NB4 (cell line): ENCODE measurements around the gene PNPT1.

Experiments
- CTCF ChIP-seq: IDR thresholded peaks from one replicate; pipeline ENCODE4 v1.5.1; 2012; ENCODE audit warnings: low read depth, low read length
- MYC ChIP-seq: IDR thresholded peaks from 2 replicates; pipeline ENCODE4 v1.6.1; 2011; ENCODE audit warnings: low read depth, low read length
- POLR2A ChIP-seq: IDR thresholded peaks from 2 replicates; pipeline ENCODE4 v1.6.1; 2011; ENCODE audit warnings: mild to moderate bottlenecking; ENCODE audit not compliant: insufficient read length; ENCODE audit errors: extremely low read depth

GRCh38 chr2:55733335-55733734, 39.7 kb upstream of the PNPT1 start:
- TF ChIP-seq CTCF (no peak), POLR2A (no peak), MYC (no peak)
